ENCODE data around the gene COL8A2. TPM values are rescaled to one million over a fixed set of nuclear protein-coding genes. Genes with fewer than 3 reads are reported as not detected.
A peak's percentile ranks its signal among the peaks of the same experiment; 100 is the strongest.

Gene COL8A2
- under 1 TPM in 1 of 2 donors, not detected in 1; 0.25 TPM for total RNA-seq
- total RNA-seq = 0 to 0.23 reads per million in 2 donors

DNA sequence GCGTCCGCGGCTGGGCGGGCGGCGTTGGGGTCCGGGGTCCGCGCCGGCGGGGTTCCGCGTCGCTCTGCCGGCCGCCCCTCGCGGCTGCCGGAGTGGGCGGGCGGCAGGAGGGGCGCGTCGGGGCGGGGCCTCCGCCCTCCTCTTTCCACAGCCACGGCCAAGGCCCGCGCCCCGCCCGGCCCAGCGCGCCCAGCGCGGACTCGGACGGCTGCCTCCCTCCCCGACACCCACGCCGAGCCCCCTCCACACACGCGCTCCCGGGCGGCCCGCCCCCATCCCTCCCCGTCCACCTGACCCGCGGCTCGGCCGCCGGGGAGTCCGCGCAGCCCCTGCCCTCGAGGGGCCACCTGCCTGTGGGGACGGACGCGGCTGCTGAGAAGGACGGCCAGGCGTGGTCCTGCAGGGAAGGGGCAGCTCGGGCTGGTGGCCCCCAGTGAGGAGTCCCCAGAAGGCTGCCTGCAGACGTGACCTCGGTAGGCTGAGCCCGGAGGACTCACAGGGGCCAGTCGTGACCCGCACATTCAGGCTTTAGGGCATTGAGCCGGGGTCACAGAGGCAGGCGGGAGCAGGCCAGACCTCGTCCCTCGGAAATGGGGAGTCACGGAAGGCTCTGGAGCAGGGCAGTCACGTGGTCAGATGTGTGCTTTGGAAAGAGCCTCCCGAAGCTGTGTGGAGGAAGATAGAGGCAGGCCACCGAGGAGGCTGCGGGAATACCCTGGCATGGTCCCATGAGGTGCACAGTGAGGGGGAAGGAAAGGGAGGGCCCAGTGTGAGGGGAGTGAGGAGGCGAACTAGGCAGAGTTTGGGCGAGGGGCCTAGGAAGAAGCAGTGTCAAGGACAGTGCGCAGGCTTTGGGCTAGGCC is at the start of gene COL8A2:
Gene COL8A2 (minus strand): TSS at position 94 of the 863 bp plus-strand sequence. CDS start 24,980 bp downstream, outside the sequence.
- peaks cover 32% of the 10 kb centered on the region for H3K4me1 Mint-ChIP-seq
- H3K27ac Mint-ChIP-seq = no peak within 1 kb of the TSS
- peaks cover 45% of the 10 kb centered on the region for H3K27me3 Mint-ChIP-seq
- peaks cover 9% of the 10 kb centered on the region for H3K36me3 Mint-ChIP-seq (ENCODE audit: low read depth)
- H3K4me3 Mint-ChIP-seq = peak within 1 kb of the TSS; percentile 78
- no peaks in the 10 kb centered on the region for H3K9me3 ChIP-seq (ENCODE audit: control insufficient read depth, low read length, poor library complexity, severe bottlenecking)
- ATAC-seq (peak; percentile 50), DNase-seq (no peak)

DNA sequence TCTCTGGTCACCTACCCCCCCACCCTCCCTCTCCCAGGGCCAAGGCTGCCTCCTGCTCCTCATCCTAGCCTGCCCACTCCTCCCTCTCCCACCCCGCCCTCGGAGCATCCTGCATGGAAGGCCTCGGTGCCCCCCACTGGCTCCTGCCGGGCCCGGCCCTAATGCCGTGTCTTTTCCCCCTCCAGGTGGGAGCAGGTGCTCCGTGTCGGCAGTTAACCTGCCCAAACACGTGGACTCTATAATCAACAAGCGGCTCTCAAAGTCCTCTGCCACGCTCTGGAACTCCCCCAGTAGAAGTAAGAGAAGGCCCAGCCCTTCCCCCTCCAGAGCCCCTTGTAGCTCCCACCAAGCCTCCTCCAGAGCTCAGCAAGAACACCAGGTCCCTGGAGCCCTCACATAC is 49.7 kb upstream of the COL8A2 start:
- H3K27me3 Mint-ChIP-seq = no peaks in the 10 kb centered on the region
- H3K4me1 Mint-ChIP-seq = peaks cover 13% of the 10 kb centered on the region
- ATAC-seq (no peak), DNase-seq (no peak)
- H3K9me3 ChIP-seq (ENCODE audit: control insufficient read depth, low read length, poor library complexity, severe bottlenecking) = no peaks in the 10 kb centered on the region
- peaks cover 2% of the 10 kb centered on the region for H3K36me3 Mint-ChIP-seq (ENCODE audit: low read depth)
- peak overlapping the region; percentile 16 for H3K27ac Mint-ChIP-seq
- H3K4me3 Mint-ChIP-seq = no peak overlapping the region

DNA sequence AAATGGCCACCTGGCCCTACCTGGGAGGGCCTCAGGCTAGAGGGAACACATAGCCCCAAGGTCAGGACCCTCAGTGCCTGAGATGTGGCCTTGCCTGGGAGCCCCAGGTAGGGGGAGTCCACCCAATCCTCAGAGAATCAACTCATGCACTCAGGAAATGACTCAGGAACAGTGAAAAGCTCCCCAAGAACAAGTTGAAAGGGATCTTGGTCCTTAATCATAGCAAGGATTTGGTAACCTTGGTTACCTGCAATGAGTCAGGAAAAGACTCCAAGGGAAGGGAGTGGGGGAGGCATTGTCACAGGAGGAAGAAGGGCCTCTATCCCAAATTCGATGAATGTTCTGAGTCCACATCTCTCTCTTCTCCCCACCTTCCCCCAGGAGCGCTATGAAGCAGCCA is 48.0 kb upstream of the COL8A2 start:
- no peaks in the 10 kb centered on the region for H3K9me3 ChIP-seq (ENCODE audit: control insufficient read depth, low read length, poor library complexity, severe bottlenecking)
- Mint-ChIP-seq H3K4me1 (peaks cover 16% of the 10 kb centered on the region), H3K4me3 (no peak overlapping the region), H3K27me3 (no peaks in the 10 kb centered on the region), H3K27ac (no peak overlapping the region), H3K36me3 (ENCODE audit: low read depth) (peaks cover 2% of the 10 kb centered on the region)
- ATAC-seq (no peak), DNase-seq (no peak)

DNA sequence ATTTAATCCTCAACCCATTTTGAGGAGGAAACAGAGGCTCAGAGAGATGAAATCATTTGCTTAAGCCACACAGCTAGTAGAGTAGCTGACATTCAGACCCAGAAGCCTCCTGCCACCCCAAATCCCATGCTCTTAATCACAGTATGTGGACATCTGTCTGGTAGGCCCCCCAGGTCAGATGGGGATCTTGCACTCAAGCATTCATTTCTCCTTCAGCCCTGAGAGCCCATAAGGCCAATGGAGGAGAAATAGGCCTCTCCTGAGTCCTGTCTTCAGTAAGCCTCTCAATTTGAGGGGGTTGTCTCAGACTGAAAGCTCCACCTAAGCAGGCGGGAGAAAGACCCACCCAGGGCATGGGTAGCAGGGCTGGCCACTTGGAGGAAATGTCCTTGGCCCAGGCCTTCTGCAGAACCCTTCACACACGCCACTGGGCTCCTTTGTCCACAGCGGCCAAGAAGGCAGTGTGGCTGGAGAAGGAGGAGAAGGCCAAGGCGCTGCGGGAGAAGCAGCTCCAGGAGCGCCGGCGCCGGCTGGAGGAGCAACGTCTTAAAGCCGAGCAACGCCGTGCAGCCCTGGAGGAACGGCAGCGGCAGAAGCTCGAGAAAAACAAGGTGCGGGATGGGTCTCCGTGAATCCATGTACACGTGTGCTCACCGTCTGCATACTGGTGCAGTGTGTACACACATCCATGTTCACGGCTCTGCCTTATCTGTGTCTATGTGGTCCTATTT is 47.2 kb upstream of the COL8A2 start:
- Mint-ChIP-seq H3K4me1 (peaks cover 18% of the 10 kb centered on the region), H3K4me3 (no peak overlapping the region), H3K36me3 (ENCODE audit: low read depth) (peaks cover 2% of the 10 kb centered on the region), H3K27ac (no peak overlapping the region), H3K27me3 (no peaks in the 10 kb centered on the region)
- no peak for DNase-seq
- H3K9me3 ChIP-seq (ENCODE audit: control insufficient read depth, low read length, poor library complexity, severe bottlenecking) = no peaks in the 10 kb centered on the region
- no peak for ATAC-seq

DNA sequence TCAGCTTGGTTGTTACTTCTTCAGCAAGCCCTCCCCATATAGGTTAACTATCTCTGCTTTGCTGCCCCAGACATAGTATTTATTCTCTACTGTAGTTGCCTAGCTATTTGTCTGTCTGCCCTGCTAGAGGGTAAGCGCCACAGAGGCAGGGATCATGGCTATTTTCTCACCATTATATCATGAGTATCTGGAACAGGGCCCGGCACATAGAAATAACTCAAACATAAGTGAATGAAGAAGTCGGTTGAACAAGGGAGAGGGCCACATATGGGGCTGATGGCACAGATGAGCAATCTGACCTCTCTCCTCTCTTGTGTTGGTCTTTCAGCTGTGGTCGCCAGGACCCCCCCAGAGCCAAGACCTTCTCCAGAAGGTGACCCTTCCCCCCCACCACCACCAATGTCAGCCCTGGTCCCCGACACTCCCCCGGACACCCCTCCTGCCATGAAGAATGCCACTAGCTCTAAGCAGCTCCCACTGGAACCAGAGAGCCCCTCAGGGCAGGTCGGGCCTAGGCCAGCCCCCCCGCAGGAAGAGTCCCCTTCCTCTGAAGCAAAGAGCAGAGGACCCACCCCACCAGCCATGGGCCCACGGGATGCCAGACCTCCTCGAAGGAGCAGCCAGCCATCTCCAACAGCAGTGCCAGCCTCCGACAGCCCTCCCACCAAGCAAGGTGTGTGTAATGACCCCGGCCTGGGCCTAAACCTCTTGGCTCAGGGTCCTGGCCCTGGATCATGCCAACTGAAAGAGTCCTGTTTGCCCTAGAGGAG is 45.8 kb upstream of the COL8A2 start:
- peak overlapping the region; percentile 53 for H3K27ac Mint-ChIP-seq
- peaks cover 25% of the 10 kb centered on the region for H3K4me1 Mint-ChIP-seq
- ATAC-seq (no peak), DNase-seq (no peak)
- H3K9me3 ChIP-seq (ENCODE audit: control insufficient read depth, low read length, poor library complexity, severe bottlenecking) = no peaks in the 10 kb centered on the region
- peaks cover 5% of the 10 kb centered on the region for H3K36me3 Mint-ChIP-seq (ENCODE audit: low read depth)
- no peak overlapping the region for H3K4me3 Mint-ChIP-seq
- H3K27me3 Mint-ChIP-seq = no peaks in the 10 kb centered on the region

DNA sequence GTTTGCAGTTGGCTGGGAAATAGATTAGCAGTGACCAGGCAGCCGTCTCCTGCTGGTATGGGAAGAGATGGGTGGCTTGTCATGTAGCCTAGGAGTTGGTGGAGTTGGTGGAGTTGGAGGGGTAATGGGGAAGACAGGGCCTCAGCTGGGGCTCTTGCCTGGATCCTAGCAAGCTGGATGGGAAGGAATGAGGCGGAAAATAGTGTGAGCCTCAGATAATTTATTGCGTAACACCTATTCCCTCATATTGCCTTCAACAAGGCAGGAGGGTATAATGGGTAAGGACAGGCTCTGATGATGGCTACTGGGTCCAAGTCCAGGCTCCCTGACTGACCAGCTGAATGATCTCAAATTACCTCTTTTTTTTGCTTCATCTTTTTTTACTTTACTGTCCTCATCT is 43.5 kb upstream of the COL8A2 start:
- peak overlapping the region; percentile 97 for H3K27ac Mint-ChIP-seq
- no peak overlapping the region for H3K4me3 Mint-ChIP-seq
- peaks cover 10% of the 10 kb centered on the region for H3K36me3 Mint-ChIP-seq (ENCODE audit: low read depth)
- DNase-seq (no peak), ATAC-seq (no peak)
- H3K4me1 Mint-ChIP-seq = peaks cover 26% of the 10 kb centered on the region
- H3K27me3 Mint-ChIP-seq = no peaks in the 10 kb centered on the region
- no peaks in the 10 kb centered on the region for H3K9me3 ChIP-seq (ENCODE audit: control insufficient read depth, low read length, poor library complexity, severe bottlenecking)

DNA sequence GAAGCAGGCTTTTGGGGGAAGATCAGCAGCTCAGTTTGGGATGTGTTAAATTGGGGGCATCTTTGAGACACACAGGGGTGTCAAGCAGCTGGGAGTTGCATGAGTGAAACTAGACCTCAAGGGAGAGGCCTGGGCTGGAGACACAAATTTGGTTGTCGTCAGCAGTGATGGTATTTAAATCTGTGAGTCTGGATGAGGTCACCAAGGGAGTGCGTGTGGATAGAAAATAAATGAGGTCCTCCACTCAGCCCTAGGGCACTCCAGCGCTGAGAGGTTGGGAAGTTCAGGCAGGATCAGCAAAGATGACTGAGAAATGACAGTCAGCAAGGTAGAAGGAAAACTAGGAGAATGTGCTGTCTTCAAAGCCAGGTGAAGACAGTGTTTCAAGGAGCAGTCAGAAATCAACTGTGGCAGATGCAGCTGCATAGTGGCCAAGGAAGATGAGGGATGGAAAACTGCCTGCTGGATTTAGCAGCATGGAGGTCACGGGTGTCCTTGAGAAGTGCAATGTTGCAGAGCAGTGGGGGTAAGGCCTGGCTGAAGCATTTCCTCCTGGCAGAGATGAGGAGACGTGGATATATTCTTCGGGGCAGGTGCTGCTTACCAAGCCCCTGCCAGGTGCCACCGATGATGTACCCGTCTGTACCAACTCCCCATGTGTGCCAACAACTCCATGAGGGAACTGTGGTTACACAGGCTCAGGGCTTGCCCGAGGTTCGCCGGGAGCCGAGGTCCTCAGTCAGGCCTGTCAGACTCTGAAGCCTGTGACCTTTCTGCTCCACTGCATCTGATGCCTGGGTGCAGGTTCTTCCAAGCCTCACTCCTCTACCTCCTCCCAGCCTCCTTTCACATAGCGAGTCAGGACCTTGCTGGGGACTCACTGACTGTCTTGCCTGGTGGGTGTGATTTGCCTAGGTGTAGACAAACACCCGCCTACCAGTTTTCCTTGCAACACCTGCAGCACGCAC is 42.2 kb upstream of the COL8A2 start:
- peaks cover 37% of the 10 kb centered on the region for H3K4me1 Mint-ChIP-seq
- ATAC-seq = no peak

DNA sequence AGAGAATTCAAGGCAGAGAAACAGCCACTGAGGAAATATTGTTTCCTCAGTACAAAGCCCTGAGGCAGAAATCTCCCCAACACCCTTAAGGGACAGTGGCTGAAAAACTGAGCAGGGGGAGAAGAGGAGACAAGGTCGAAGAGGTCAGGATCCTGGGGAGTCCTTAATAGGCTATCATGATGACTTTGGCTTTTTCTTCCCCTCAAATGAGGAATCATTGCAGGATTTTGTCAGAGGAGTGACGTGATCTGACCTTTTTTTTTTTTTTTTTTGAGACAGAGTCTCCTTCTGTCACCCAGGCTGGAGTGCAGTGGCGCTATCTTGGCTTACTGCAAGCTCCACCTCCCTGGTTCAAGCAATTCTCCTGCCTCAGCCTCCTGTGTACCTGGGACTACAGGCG is 41.1 kb upstream of the COL8A2 start:
- DNase-seq = no peak
- Mint-ChIP-seq H3K27ac (peak overlapping the region; percentile 97), H3K4me1 (peaks cover 48% of the 10 kb centered on the region), H3K4me3 (no peak overlapping the region), H3K27me3 (no peaks in the 10 kb centered on the region), H3K36me3 (ENCODE audit: low read depth) (peaks cover 12% of the 10 kb centered on the region)
- no peak for ATAC-seq
- no peaks in the 10 kb centered on the region for H3K9me3 ChIP-seq (ENCODE audit: control insufficient read depth, low read length, poor library complexity, severe bottlenecking)

More for the DNA sequence above, 42.2 kb upstream of the COL8A2 start:
- no peaks in the 10 kb centered on the region for H3K9me3 ChIP-seq (ENCODE audit: control insufficient read depth, low read length, poor library complexity, severe bottlenecking)
- peak overlapping the region; percentile 28 for H3K4me3 Mint-ChIP-seq
- DNase-seq = no peak
- H3K27ac Mint-ChIP-seq = peak overlapping the region; percentile 97
- H3K36me3 Mint-ChIP-seq (ENCODE audit: low read depth) = peaks cover 10% of the 10 kb centered on the region
- no peaks in the 10 kb centered on the region for H3K27me3 Mint-ChIP-seq

DNA sequence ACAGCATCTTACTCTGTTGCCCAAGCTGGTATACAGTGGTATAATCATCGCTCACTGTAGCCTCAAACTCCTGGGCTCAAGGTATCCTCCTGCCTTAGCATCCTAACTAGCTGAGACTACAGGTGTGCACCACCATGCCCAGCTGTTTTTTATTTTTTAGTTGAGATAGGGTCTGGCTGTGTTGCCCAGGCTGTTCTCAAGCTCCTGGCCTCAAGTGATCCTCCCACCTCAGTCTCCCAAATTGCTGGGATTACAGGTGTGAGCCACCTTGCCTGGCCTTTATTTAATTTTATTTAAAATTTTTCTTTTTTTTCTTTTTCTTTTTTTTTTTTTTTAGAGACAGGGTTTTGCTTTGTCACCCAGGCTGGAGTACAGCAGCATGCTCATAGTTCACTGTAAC is 40.1 kb upstream of the COL8A2 start:
- Mint-ChIP-seq H3K27ac (peak overlapping the region; percentile 97), H3K4me1 (peaks cover 51% of the 10 kb centered on the region), H3K4me3 (no peak overlapping the region), H3K36me3 (ENCODE audit: low read depth) (peaks cover 12% of the 10 kb centered on the region), H3K27me3 (no peaks in the 10 kb centered on the region)
- ATAC-seq (no peak), DNase-seq (no peak)
- no peaks in the 10 kb centered on the region for H3K9me3 ChIP-seq (ENCODE audit: control insufficient read depth, low read length, poor library complexity, severe bottlenecking)

DNA sequence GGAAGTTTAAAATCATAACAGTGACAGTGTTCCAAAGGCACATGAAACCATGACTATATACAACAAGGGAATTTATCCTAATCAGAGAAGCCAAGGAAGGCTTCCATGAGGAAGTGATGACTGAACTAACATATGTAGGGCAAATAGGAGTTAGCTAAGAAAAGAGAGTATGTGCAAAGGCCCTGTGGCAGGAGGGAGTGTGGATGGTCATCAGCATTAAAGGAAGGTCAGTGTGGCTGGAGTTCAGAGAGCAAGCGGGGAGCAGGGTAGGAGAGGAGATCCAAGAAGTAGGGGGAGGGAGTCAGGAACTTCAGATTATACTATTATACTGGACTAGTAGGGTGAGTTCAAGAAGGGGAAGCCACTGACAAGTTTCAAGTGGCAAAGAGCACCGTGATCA is 39.3 kb upstream of the COL8A2 start:
- Mint-ChIP-seq H3K27me3 (no peaks in the 10 kb centered on the region), H3K36me3 (ENCODE audit: low read depth) (peaks cover 12% of the 10 kb centered on the region), H3K27ac (peak overlapping the region; percentile 97), H3K4me3 (peak overlapping the region; percentile 19), H3K4me1 (peaks cover 58% of the 10 kb centered on the region)
- DNase-seq = no peak
- H3K9me3 ChIP-seq (ENCODE audit: control insufficient read depth, low read length, poor library complexity, severe bottlenecking) = no peaks in the 10 kb centered on the region
- no peak for ATAC-seq

DNA sequence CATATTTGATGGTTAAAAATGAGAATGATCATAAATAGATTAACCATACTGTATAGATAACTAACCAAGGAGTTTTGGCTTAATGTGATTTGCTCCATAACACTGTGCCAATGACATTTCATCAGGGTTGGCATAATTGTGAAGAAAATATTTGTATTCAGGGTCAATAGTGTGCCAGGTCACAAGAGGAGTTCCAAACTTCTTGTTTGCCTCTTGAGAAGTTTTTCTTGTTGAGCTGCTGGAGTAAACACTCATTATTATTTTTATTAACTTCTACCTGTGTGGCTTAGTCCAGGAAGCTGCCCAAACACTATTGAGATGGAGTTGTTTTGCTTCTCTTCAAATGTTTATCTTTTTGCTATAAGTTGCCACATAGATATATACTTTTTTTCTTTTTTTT is 38.4 kb upstream of the COL8A2 start:
- H3K4me1 Mint-ChIP-seq = peaks cover 63% of the 10 kb centered on the region
- H3K4me3 Mint-ChIP-seq = no peak overlapping the region

DNA sequence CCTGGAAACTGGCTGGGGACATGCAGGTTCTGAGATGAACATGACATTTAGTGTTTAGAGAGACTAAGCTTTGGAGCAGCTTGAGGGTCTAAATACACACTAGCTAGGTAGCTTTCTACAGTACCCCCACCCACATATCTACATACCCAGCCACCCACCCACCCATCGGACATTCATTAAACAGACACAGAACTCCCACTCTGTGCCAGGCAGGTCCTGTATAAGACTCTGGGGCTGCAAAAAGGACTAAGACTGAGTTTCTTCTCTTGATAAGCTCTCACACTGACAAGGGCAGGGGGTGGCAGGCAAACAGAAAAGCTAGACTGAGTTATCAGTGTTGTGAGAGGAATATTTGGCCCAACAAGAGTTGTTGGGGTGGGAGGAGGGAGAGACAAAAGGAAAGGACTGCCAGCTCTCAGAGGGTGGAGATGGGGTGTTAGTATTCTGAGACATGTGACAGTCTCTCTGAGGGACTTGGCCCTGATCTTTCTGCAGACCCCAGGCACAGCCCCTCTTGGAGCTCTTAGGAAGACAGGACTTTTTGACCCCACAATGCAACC is 37.7 kb upstream of the COL8A2 start:
- Mint-ChIP-seq H3K36me3 (ENCODE audit: low read depth) (peaks cover 12% of the 10 kb centered on the region), H3K27ac (peak overlapping the region; percentile 97), H3K27me3 (no peaks in the 10 kb centered on the region), H3K4me3 (peak overlapping the region; percentile 90), H3K4me1 (peaks cover 67% of the 10 kb centered on the region)
- ATAC-seq (no peak), DNase-seq (no peak)
- H3K9me3 ChIP-seq (ENCODE audit: control insufficient read depth, low read length, poor library complexity, severe bottlenecking) = no peaks in the 10 kb centered on the region

More for the DNA sequence above, 38.4 kb upstream of the COL8A2 start:
- ATAC-seq = no peak
- no peaks in the 10 kb centered on the region for H3K9me3 ChIP-seq (ENCODE audit: control insufficient read depth, low read length, poor library complexity, severe bottlenecking)
- Mint-ChIP-seq H3K27me3 (no peaks in the 10 kb centered on the region), H3K27ac (peak overlapping the region; percentile 97), H3K36me3 (ENCODE audit: low read depth) (peaks cover 12% of the 10 kb centered on the region)
- no peak for DNase-seq
